ENCODE results near the gene PIN4. TPM values are rescaled to one million over a fixed set of nuclear protein-coding genes. Genes with fewer than 3 reads are reported as not detected.
"Not testable (repeated sequence)": the region's sequence is repeated elsewhere in the genome, so short reads cannot be mapped to it uniquely, and the experiment has no call there.

Gene PIN4
- total RNA-seq, 1 donor from 2014 or later, result 12.8 TPM

DNA sequence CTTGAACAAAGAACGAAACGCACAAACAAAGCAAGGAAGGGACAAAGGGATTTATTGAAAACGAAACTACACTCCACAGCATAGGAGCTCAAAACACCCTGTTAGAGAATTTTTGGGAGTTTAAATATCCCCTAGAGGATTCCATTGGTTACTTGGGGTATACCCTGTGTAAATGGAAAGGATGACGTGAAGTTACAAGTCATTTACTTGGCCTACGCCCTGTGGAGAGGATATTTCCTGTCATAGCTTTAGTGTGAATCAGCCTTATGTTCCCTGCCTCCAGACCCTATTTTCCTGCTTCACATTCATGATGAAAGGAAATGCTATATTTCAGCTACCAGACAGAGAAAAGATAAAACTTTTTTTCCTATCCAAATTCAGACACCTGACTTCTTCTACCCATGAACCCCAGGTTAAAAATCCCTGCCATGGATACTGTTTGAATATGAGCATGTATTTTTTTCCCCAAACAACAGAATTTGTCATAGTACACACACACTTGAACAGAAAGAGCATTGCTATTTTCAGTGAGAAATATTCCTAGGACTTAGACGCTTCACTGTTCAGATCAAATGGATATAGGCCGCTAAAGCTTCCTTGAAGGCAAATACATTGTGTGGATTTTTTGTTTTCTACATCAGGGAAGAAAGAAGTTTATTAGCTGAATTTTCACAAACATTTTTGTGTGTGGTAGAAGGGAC lies 20.4 kb downstream of the PIN4 start:
- intact Hi-C loops (cut with micrococcal nuclease), result no loop called here

DNA sequence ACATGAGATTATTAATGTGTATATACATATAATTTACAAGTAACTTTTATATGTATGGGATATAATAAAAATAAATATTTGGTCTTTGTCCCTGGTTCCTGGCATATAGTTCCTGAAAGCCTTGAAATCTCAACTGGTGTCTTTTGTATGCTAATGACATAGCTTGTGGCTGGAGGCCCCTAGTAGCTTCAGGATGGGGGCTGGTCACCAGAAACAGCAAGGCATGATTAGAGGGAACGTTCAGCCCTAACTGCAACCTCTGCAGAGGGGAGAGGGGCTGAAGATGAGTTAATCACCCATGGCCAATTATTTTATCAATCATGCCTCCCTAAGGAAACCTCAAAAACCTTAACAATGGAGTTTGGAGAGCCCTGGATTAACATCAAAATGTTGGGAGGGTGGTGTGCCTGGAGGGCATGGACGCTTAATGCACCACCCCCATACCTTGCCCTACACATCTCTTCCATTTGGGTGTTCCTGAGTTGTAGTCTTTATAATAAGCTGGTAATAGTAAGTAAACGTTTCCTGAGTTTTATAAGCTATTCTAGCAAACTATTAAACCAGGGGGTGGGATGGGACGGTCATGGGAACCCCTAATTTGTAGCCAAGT lies 21.3 kb downstream of the PIN4 start:
- intact Hi-C loops (cut with micrococcal nuclease), result no loop called here

DNA sequence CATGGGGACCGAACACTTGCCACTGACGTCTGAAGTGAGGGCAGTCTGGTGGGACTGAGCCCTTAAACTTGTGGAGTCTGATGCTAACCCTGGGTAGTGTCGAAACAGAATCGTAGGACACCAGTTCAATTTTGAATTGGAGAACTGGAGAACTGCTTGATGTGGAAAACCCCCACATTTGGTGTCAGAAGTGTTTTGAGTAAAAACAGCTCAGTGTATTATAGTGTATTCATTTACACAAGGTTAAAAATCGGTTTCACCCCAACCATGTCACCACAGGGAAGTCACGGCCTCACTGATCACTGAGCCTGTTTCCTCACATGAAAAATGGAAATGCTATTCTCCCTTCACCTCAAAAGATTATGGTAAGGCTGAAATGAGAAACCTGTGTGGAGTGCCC lies 21.9 kb downstream of the PIN4 start:
- intact Hi-C loops (cut with micrococcal nuclease), result no loop called here

DNA sequence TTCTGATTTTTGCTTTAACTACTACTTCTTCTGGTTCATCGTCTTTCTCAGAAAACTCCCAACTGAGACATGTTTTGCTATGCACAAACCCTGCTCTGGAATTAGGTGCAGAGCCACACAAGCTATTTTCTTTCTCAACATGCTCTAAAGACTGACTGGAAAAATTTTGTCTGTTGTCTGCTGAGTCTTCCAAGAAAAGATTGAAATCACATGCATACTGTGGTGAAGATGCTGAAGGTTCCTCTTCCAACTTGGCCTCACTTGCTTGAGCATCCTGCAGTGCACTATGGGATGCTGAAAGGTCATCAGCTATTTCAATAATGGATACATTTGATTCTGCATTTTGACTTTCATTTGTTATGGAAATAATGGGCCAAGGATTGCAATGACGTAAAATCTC lies 24.1 kb downstream of the PIN4 start:
- intact Hi-C loops (cut with micrococcal nuclease), result no loop called here

DNA sequence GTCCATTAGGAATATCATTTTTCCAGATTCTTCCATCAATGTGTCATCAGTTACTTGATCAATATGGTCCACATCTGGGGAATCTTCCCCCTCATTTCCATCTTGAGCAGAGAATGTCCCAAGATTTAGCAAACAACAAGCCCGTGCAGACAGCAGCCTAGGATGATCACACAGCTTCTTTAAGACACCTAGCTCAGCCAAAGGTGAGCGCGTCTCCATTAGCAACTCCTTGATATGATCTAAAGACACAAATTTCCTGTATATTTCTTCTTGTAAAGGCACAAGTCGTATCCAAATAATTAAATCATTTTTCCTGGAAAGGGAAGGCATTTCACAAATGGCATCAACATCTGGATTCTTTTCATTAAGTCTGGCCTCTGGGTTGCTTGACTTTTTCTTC lies 25.8 kb downstream of the PIN4 start:
- intact Hi-C loops (cut with micrococcal nuclease), result no loop called here

DNA sequence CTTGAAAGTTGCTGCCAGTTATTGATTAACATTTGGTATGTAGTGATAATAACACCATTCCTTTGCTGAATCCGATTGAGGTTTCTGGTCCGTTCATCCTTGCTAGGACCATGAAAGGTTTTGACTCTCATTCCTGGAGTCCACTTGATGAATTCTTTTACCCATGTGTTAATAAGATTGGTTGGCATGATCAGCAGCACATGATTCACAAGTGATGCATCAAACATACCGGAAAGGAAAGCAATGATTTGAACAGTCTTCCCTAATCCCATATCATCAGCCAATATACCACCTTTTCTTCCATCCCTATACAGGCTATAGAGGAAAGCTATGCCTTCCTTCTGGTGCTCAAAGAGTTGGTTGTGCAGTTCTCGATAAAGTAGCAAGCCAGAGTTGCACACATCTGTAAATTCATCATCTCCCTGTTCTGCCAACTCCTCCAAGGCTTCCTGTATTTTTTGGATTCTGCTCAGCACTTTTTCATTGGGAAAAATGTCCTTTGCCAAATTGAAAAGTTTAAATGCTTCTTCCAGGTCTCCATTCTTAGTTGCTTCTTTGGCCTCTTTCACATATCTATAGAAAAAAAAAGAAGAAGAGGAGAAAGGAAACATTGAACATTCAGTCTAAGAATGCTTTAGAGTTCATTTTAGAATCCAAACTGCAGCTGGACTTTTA lies 26.7 kb downstream of the PIN4 start:
- intact Hi-C loops (cut with micrococcal nuclease), result no loop called here

DNA sequence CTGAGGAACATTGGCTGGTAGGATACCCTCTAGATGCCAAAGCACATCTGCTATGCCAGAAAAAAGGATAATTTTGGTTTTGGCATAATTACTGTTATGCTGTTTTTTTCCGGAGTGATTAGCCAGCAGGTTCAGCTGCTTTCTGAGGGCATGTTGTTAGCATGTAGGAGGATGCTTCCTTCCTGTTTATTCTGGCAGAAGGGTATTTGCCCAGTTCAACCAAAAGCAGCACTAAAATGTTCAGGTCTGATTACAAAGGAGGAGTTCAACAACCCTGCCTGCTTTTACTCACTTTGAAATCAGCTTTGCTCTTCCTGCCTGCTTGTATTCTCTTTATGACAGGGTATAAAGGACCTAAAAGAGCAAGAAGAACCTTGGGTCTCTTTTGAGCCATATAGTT lies 35.4 kb downstream of the PIN4 start:
- intact Hi-C loops (cut with micrococcal nuclease), result no loop called here

DNA sequence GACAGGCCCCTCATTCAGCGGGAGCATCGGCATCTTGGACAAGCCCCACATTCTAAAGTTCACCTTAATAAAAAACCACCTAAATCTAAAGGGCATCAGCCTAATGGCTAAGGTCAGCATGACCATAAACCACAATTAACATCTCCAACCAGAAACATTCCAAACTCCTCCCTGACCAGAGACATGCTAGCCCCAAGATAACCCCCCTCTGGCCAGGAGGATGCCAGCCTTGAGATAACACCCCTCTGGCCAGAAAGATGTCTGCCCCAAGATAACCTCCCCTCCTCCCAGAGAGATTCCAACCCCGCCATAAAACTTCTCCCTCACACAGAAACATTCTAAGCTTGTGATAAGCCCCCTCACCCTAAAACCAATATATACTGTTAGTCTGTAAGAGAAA lies 38.8 kb downstream of the PIN4 start:
- intact Hi-C loops (cut with micrococcal nuclease), result not testable (repeated sequence)

DNA sequence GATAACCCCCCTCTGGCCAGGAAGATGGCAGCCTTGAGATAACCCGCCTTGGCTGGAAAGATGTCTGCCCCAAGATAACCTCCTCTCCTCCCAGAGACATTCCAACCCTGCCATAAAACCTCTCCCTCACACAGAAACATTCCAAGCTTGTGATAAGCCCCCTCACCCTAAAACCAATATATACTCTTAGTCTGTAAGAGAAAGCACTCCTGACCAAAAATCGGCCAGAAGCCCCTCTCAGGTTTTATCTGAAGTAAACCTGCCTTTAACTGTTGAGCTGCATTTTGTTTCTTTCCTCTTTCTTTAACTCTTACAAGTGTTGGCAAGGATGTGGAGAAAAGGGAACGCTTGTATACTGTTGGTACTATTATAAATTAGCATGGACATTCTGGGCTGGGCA lies 48.7 kb downstream of the PIN4 start:
- intact Hi-C loops (cut with micrococcal nuclease), result no loop called here

DNA sequence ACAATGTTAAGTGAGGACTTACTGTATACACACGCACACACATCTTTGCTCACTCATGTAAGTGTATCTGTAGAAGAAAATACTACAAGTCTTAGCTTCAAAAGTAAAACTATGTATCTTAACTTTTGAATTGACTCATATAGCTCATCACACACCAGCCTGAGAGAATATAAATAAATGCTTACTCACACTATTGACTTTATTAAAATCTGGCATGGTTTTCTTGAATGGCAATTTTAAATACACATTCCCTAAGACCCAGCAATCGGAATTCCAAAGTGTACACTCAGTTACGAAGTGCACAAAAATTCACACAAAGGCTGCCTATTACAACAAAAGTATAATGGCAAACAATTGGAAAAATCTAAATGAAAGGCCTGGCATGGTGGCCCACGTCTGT lies 55.3 kb downstream of the PIN4 start:
- intact Hi-C loops (cut with micrococcal nuclease), result no loop called here

DNA sequence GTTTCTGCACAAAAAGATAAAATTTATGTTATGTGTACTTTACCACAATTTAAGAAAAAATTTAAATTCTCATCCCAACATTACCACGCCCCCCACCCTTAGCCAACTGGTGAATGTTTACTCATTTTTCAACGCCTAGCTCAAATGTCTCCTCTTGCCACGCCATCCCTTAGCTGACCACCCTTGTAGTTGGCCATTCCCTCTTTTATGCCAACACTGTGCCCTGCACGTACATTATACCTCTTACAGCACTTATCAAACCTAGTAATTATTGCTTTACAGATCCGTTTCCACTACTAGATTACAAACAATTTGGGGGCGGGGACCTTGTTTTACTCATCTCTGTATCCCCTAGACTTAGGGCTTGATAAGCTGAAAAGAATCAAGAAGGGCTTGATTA lies 56.6 kb downstream of the PIN4 start:
- intact Hi-C loops (cut with micrococcal nuclease), result loop anchor here (2.0 kb wide), 1 partner anchor 57 kb away; the partner anchor contains the start of gene PIN4

DNA sequence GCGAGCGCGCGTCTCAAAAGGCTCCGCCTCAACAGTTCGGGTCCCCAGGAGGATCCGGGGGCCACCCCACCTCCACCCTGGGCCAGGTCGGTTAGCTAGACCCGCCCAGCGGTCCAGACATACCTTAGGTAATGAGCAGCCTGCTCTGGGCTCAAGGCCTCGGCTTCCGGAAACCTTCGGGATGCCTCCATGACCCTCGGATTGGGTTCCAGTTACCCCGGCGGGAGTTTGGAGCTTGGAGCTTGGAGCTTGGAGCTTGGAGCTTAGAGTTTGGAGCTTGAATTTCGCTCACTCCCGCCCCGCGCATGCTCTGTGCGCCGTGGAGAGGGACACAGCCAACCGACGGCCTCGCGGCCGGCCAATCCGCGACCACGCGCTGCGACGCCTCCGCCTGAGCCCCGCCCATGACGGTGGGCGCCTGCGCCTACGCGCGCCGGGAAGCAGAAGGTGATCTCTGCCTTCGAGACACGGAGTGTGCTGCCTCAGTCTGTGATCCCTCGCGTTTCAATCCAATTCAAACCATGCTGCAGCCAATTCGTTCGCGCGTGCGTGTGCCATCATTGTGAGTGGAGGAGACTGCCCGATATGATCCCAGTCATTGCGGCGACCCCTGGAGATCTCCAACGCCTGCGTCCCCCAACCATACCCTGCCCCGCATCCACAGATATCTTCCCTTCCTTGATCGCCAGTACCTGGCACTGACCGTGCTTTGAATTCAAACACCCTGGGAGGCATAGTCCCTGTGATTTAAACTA lies 57.3 kb downstream of the PIN4 start, which contains the start of gene ERCC6L:
TSS of gene ERCC6L (minus strand) at position 307 of the 755 bp plus-strand sequence. CDS start at position 191, 116 bp downstream.
- intact Hi-C loops (cut with micrococcal nuclease), result loop anchor here (2.0 kb wide), 1 partner anchor 58 kb away; the partner anchor contains the start of gene PIN4

DNA sequence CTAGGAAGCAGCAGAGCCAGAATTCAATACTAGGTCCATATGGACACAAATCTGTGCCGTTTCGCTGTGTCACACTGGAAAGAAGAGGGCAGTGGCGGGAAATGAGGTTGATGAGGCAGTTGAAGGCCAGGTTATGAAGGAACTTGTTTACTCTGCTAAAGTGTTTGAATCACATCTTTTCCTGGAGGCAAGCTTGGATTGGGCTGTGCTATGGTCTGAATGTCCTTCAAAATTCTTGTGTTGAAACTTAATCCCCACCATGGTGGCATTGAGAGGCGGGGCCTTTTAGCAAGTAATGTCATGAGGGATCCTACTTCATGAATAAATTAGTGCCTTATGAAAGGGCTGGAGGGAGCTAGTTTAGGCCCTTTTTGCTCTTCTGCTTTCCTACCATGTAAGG lies 59.4 kb downstream of the PIN4 start:
- intact Hi-C loops (cut with micrococcal nuclease), result loop anchor here (5.0 kb wide), 1 partner anchor 36 kb away; the partner anchor contains the start of gene RPS4X

DNA sequence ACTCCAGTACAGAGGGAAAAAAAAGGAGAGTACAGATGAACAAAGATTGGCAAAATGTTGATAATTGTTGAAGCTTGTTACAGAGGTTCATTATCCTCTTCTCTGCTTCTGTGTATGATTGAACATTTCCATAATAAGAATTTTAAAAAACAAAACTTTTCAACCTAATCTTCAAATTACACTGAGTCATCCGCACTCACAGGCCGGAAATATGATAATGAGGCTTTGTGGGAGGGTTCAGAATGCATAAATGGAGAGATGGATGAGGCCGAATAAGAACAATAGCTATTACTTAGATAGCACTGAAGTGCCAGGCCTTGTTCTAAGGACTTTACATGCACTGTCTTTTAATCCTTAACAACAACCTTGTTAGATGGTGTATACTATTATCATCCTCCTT lies 61.9 kb downstream of the PIN4 start:
- intact Hi-C loops (cut with micrococcal nuclease), result loop anchor here (5.0 kb wide), 1 partner anchor 34 kb away; the partner anchor contains the start of gene RPS4X

DNA sequence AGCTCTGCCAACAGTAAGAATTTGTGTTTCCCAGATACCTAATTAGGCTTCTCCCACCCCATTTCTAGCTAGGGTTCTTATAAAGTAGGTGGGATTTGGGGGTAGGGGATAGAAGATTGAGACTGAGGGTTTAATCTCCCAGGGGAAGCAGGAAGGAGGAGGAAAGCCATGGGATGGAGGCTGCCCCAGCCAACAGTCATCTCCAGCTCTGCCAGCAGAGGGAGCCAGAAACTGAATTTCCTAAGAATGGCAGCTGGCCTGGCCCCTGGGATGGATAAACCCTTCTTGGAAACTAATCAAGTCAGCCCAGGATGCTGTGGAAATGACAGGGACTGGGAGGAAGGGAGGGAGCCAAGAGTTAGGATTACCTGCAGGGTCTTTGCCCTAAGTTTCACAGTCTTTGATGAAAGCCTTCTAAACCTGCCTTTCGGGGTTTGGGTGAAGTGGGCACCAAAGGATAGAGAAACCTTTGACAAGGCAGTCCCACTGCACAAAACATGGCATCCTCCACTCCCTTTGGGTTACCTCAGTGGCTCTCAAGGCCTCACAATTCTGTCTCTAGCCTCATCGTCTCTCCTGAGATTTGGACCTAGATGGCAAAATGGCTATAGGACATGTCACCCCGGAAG lies 64.0 kb downstream of the PIN4 start:
- intact Hi-C loops (cut with micrococcal nuclease), result loop anchor here (5.0 kb wide), 1 partner anchor 297 kb away; no protein-coding TSS in a partner anchor

DNA sequence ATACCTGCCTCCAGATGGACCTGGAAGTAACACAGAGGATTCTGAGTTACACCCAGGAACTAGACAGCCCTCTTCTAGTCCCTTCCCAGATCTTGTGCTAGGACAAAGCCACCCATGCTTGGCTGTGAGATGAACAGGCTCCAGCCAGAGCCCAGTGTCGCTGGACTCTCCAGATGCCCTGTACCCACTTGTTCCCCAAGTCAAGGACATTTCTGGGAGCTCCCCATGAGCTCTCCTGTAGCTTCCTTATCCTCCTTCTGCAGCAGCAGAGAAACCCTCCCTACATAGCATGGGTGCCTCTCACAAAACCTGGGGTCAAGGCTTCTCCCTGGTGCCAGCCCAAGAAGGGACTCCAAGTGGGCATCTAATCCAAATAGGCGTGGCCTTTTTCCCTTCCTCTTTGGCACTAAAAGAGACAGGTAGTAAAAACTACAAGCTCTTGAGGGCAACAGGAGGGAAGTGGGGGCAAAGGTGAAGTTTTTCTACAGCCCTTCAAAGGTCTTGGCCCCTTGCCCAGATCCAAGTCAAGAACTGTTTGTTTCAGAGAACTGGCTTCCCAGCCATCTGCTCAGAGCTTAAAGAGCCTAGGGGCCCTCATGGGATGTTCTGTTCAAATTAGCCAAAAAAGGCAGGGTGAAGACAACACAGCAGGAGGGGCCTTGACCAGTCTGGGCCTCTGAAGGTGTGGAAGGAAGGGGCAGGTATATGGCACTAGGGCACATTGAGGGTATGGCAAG lies 65.8 kb downstream of the PIN4 start:
- intact Hi-C loops (cut with micrococcal nuclease), result loop anchor here (5.0 kb wide), 1 partner anchor 295 kb away; no protein-coding TSS in a partner anchor

Data from T-helper 2 cell treated with Interferon-gamma antibody and Interleukin-4, amounts not matched to agents 100 ng/mL and 5 ng/mL, for 36 hours (primary cell).